ENCODE results near the gene FBXL4.

The FBXL4 gene

DNA sequence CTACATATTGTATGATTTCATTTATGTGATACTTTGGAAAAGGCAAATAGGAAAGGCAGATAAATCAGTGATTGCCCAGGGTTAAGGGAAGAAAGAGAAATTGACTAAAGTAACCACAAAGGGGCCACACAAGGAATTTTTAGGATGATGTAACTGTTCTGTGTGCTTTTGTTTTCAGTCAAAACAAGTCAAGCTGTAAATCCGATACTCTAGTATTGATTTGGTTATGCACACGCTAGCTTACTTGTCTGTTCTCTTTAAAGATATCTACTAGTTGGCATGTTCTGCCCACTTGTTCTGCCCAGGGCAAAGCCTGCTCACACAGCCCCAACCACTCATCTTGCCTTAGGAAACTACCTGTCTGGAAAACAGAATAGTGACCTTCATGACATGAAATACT lies 6.4 kb downstream of the FBXL4 start:
- TF ChIP-seq, protein P1, sequence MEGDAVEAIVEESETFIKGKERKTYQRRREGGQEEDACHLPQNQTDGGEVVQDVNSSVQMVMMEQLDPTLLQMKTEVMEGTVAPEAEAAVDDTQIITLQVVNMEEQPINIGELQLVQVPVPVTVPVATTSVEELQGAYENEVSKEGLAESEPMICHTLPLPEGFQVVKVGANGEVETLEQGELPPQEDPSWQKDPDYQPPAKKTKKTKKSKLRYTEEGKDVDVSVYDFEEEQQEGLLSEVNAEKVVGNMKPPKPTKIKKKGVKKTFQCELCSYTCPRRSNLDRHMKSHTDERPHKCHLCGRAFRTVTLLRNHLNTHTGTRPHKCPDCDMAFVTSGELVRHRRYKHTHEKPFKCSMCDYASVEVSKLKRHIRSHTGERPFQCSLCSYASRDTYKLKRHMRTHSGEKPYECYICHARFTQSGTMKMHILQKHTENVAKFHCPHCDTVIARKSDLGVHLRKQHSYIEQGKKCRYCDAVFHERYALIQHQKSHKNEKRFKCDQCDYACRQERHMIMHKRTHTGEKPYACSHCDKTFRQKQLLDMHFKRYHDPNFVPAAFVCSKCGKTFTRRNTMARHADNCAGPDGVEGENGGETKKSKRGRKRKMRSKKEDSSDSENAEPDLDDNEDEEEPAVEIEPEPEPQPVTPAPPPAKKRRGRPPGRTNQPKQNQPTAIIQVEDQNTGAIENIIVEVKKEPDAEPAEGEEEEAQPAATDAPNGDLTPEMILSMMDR (IDR thresholded peaks at IDR 0.05; ENCODE audit: borderline replicate concordance, insufficient read depth, low read depth, low read length): no peak
- no peak overlapping the region for H3K4me3 ChIP-seq (ENCODE audit: low read depth, low read length)

DNA sequence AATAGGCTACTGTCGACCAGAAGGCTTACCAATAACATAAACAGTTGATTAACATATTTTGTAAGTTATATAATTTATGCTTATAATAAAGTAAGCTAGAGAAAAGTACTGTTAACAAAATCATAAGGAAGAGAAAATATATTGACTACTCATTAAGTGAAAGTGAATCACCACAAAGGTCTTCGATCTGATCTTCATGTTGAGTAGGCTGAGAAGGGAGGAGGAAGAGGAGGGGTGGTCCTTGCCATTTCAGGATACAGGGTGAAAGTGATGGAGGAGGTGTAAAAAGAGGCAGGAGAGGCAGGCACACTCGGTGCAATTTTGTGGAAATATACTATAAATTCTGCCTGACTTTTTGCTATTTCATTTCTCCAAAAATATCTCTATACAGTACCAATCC lies 10.4 kb downstream of the FBXL4 start:
- TF ChIP-seq, protein P1 (IDR thresholded peaks at IDR 0.05; ENCODE audit: borderline replicate concordance, insufficient read depth, low read depth, low read length): no peak
- no peak overlapping the region for H3K4me3 ChIP-seq (ENCODE audit: low read depth, low read length)

DNA sequence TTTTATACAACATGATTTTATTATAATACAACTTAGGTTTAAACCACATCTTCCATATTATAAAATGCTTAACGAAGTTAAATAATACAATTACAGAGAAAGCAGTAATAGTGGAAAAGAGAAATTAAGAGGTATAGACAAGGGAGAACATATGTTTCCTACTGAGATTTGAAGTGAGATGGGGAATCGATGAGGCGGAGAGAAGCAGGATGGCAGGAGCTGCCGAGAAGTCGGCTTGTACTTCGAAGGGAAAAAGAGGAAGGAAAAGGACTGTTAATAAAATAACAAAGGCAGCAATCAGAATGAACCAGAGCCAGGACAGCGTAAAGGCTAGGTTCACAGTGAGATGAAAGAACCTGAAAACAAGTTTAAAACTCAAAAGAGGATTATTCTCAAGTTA lies 15.4 kb downstream of the FBXL4 start:
- TF ChIP-seq, protein P1 (IDR thresholded peaks at IDR 0.05; ENCODE audit: borderline replicate concordance, insufficient read depth, low read depth, low read length): no peak
- H3K4me3 ChIP-seq (ENCODE audit: low read depth, low read length): no peak overlapping the region

DNA sequence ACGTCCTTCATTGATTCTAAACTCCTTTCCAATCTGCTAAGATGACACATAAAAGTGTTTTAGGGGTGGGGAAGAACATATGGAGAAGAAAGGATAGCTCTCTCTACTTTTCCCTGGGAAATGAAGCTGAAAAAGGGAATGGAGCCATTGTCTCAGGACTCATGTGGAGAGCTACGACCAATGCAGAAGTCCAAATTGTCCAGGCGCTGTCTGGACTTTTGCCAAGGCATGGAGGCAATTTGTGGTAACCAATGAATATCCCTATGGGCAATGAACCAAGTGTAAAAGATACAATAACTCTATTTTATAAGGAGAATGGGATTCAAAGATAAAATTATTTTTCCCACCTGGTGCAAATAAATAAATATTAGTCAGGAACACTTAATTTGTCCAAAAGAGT lies 16.1 kb downstream of the FBXL4 start:
- H3K4me3 ChIP-seq (ENCODE audit: low read depth, low read length): no peak overlapping the region
- TF ChIP-seq, protein P1 (IDR thresholded peaks at IDR 0.05; ENCODE audit: borderline replicate concordance, insufficient read depth, low read depth, low read length): no peak

DNA sequence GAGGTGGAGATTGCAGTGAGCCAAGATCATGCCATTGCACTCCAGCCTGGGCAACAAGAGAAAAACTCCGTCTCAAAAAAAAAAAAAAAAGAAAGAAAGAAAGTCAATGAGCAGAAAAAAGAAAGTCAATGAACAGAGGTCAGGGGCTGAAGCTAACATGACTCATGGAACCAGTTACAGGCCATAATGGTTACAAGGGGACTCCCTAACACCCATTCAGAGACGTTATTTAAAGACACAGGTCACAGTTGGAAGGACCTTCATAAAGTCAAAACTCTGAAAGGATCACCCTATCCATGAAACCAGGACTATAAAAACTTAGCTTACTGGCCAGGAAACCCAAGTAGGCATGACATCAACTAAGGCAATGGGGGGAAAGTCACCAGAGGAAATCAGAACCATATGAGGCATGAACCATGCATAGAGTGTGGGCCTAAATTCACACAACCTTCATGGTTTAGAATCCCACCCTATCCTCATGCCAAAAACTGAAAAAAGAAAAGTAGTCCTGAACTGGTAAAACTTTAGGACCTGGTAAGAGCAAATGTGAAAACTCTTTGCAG lies 18.2 kb downstream of the FBXL4 start:
- TF ChIP-seq, protein P1 (IDR thresholded peaks at IDR 0.05; ENCODE audit: borderline replicate concordance, insufficient read depth, low read depth, low read length): no peak
- no peak overlapping the region for H3K4me3 ChIP-seq (ENCODE audit: low read depth, low read length)

DNA sequence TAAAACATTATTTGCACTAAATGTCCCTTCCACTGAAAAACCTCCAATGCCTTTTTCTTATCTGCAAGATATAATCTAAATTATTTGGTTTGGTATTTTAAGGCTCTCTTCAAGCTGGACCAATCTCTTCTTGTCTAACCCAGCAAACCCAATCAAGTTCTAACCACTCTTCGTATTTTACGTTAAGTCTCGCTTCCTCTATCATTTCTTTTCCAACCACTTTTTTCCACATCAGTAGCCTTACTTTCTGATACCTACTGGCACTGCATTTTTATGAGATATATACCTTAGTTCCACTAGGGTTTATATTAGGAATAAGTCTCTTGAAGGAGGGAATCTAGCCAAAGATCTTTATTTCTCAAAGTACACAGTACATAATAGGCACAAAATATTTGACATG lies 19.1 kb downstream of the FBXL4 start:
- TF ChIP-seq, protein P1 (IDR thresholded peaks at IDR 0.05; ENCODE audit: borderline replicate concordance, insufficient read depth, low read depth, low read length): no peak

DNA sequence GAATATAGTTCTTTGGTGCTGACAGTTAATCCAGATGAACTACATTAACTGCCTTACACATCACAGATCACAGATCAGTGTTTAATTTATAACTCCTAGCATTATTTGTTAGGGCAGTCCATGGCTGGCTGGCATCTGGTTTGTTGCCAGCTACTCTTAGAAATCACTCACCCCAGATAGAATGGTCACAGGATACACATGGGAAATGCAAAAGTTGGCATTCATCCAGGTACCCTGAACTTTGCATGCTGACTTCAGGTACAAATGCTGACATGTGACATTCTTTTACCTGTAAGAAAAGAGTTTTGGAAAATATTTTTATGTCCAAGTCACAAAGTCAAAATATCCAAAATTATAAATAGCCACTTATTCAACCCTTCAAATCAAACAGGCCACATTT lies 20.2 kb downstream of the FBXL4 start:
- TF ChIP-seq, protein P1 (IDR thresholded peaks at IDR 0.05; ENCODE audit: borderline replicate concordance, insufficient read depth, low read depth, low read length): no peak
- H3K4me3 ChIP-seq (ENCODE audit: low read depth, low read length): no peak overlapping the region

More for the DNA sequence above, 19.1 kb downstream of the FBXL4 start:
- H3K4me3 ChIP-seq (ENCODE audit: low read depth, low read length): no peak overlapping the region

Data from GM12875 (cell line).